Measurements from ENCODE around the gene CD163L1.

DNA sequence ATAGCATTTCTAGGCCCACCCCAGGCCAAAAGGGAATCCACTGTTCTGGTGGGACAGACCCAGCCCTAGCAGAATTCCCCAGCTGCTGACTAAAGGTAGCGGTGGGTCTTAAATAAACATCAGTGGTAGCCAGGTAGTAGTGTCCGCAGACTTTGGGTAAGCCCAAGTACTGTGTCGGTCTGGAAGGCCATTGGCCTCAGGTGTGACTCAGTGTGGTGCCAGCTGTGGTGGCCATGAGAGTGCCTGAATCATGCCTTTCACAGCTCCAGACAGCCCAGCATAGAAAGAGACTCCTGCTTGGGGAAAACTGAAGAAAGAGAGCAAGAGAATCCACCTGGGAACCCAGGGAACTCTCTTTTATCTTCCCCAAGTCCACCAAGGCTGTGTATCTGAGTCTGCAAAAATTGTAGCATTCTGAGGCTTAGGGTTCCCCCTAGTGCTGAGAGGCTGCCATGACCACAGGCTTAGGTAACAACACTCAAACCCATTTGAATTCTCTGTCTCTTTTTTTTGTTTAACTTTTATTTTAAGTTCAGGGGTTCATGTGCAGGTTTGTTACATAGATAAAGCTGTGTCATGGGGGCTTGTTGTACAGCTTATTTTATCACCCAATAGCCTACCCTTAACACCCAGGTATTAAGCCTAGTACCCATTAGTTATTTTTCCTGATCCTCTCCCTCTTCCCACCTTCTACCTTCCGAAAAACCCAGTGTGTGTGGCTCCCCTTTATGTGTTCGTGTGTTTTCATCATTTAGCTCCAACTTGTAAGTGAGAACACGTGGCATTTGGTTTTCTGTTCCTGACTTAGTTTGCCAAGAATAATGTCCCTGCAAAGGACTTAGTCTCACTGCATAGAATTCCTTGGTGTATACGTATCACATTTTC lies 16.7 kb upstream of the CD163L1 start:
- TF ChIP-seq ZNF274 (IDR thresholded peaks at IDR 0.05; ENCODE audit: low read depth, low read length) (no peak), YY1 (IDR thresholded peaks at IDR 0.05; ENCODE audit: insufficient read depth, insufficient read length) (no peak)
